ENCODE measurements around the gene GHR.
"Not testable (repeated sequence)": the region's sequence is repeated elsewhere in the genome, so short reads cannot be mapped to it uniquely, and the experiment has no call there.

Gene GHR

GRCh38 chr5:42654645-42655044 is 231.4 kb downstream of the GHR start:
- no peak for DNase-seq

GRCh38 chr5:42655982-42656650 is 232.9 kb downstream of the GHR start:
- DNase-seq = no peak

GRCh38 chr5:42656651-42657015 is 233.4 kb downstream of the GHR start:
- DNase-seq = peak; percentile 44

GRCh38 chr5:42659869-42660268 is 236.6 kb downstream of the GHR start:
- DNase-seq = not testable (repeated sequence)

- DNase-seq = no peak
These were observed 242.6 kb downstream of the GHR start for GRCh38 chr5:42665857-42666256.

- DNase-seq = no peak
These were observed 243.6 kb downstream of the GHR start for GRCh38 chr5:42666869-42667268.

- no peak for DNase-seq
These were observed 245.0 kb downstream of the GHR start for GRCh38 chr5:42668254-42668653.

- DNase-seq = no peak
These were observed 249.7 kb downstream of the GHR start for GRCh38 chr5:42672925-42673324.

GRCh38 chr5:42675602-42676001 is 252.4 kb downstream of the GHR start:
- DNase-seq = no peak

- no peak for DNase-seq
These were observed 253.1 kb downstream of the GHR start for GRCh38 chr5:42676362-42676761.

GRCh38 chr5:42677156-42677842 is 254.1 kb downstream of the GHR start:
- DNase-seq = no peak

- DNase-seq = no peak
These were observed 256.8 kb downstream of the GHR start for GRCh38 chr5:42680046-42680445.

GRCh38 chr5:42685078-42685477 is 261.8 kb downstream of the GHR start:
- not testable (repeated sequence) for DNase-seq

GRCh38 chr5:42689391-42689790 is 266.2 kb downstream of the GHR start:
- DNase-seq = no peak

- DNase-seq = peak; percentile 3
These were observed 268.2 kb downstream of the GHR start for GRCh38 chr5:42691413-42691937.

- no peak for DNase-seq
These were observed 278.3 kb downstream of the GHR start for GRCh38 chr5:42701351-42702059.

GRCh38 chr5:42703238-42703637 is 280.0 kb downstream of the GHR start:
- no peak for DNase-seq

GRCh38 chr5:42715785-42716184 is 292.5 kb downstream of the GHR start:
- no peak for DNase-seq

GRCh38 chr5:42718591-42718990 is 295.4 kb downstream of the GHR start:
- peak; percentile 41 for DNase-seq

GRCh38 chr5:42719034-42719433 is 295.8 kb downstream of the GHR start:
- no peak for DNase-seq

- DNase-seq = peak; percentile 29
These were observed 297.0 kb downstream of the GHR start for GRCh38 chr5:42720251-42720650.

- no peak for DNase-seq
These were observed 298.2 kb downstream of the GHR start for GRCh38 chr5:42721484-42721883.

GRCh38 chr5:42734531-42735058 is 311.4 kb downstream of the GHR start:
- not testable (repeated sequence) for DNase-seq

GRCh38 chr5:42740920-42741319 is 317.7 kb downstream of the GHR start:
- DNase-seq = no peak

Data from hematopoietic multipotent progenitor cell treated with erythropoietin and hydrocortisone succinate and interleukin-3 and kit ligand, for 6 days (in vitro differentiated cells).